GM18858 (cell line): ENCODE results near the gene ASMTL.
"Not testable (repeated sequence)": the region's sequence is repeated elsewhere in the genome, so short reads cannot be mapped to it uniquely, and the experiment has no call there.

Experiments
- ATAC-seq: cut with Tn5 transposase; IDR thresholded peaks from one replicate; pipeline ENCODE4 v1.9.1; 2021; ENCODE audit not compliant: unreplicated experiment

The ASMTL gene

GRCh38 chrX:1442016-1442665 lies 10.6 kb downstream of the ASMTL start:
- no peak for ATAC-seq

- no peak for ATAC-seq
Observed at GRCh38 chrX:1440506-1440905, 12.2 kb downstream of the ASMTL start.

- no peak for ATAC-seq
Observed at GRCh38 chrX:1435241-1435895, 17.3 kb downstream of the ASMTL start.

GRCh38 chrX:1434871-1435240 lies 17.9 kb downstream of the ASMTL start:
- ATAC-seq, result no peak

GRCh38 chrX:1433646-1434357 lies 18.9 kb downstream of the ASMTL start:
- no peak for ATAC-seq

- no peak for ATAC-seq
Observed at GRCh38 chrX:1430451-1430850, 22.3 kb downstream of the ASMTL start.

GRCh38 chrX:1427756-1428155 lies 25.0 kb downstream of the ASMTL start:
- ATAC-seq, result no peak

- ATAC-seq, result not testable (repeated sequence)
Observed at GRCh38 chrX:1426321-1426720, 26.4 kb downstream of the ASMTL start.

GRCh38 chrX:1425381-1425780 lies 27.3 kb downstream of the ASMTL start:
- no peak for ATAC-seq

GRCh38 chrX:1424147-1424851 lies 28.4 kb downstream of the ASMTL start:
- ATAC-seq, result no peak

GRCh38 chrX:1423215-1423614 lies 29.5 kb downstream of the ASMTL start:
- no peak for ATAC-seq

GRCh38 chrX:1422135-1422465 lies 30.6 kb downstream of the ASMTL start:
- no peak for ATAC-seq

- no peak for ATAC-seq
Observed at GRCh38 chrX:1421433-1422134, 31.1 kb downstream of the ASMTL start.

GRCh38 chrX:1420371-1420770 lies 32.3 kb downstream of the ASMTL start:
- no peak for ATAC-seq

GRCh38 chrX:1419545-1420355 lies 33.0 kb downstream of the ASMTL start:
- no peak for ATAC-seq

- ATAC-seq, result no peak
Observed at GRCh38 chrX:1418901-1419544, 33.7 kb downstream of the ASMTL start.

- no peak for ATAC-seq
Observed at GRCh38 chrX:1417921-1418771, 34.6 kb downstream of the ASMTL start.

GRCh38 chrX:1416965-1417760 lies 35.5 kb downstream of the ASMTL start:
- ATAC-seq, result no peak
